Measurements from ENCODE around the gene CDC6. TPM values are rescaled to one million over a fixed set of nuclear protein-coding genes. Genes with fewer than 3 reads are reported as not detected.

CDC6 gene
- total and polyA plus RNA-seq, 2 of the 8 experiments (the other 6 are each of a cell fraction or from before 2014, with no cell fraction given), result 50.5 to 140 TPM

- TF ChIP-seq, protein P1, sequence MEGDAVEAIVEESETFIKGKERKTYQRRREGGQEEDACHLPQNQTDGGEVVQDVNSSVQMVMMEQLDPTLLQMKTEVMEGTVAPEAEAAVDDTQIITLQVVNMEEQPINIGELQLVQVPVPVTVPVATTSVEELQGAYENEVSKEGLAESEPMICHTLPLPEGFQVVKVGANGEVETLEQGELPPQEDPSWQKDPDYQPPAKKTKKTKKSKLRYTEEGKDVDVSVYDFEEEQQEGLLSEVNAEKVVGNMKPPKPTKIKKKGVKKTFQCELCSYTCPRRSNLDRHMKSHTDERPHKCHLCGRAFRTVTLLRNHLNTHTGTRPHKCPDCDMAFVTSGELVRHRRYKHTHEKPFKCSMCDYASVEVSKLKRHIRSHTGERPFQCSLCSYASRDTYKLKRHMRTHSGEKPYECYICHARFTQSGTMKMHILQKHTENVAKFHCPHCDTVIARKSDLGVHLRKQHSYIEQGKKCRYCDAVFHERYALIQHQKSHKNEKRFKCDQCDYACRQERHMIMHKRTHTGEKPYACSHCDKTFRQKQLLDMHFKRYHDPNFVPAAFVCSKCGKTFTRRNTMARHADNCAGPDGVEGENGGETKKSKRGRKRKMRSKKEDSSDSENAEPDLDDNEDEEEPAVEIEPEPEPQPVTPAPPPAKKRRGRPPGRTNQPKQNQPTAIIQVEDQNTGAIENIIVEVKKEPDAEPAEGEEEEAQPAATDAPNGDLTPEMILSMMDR (IDR thresholded peaks at IDR 0.05; ENCODE audit: control extremely low read depth in 1 of 3, insufficient read depth in 1 of 3, low read depth in 1 of 3, low read length in 3 of 3), result no peak
- TF ChIP-seq CBX8 (IDR thresholded peaks at IDR 0.05; ENCODE audit: borderline replicate concordance, low read depth, low read length) (no peak), CEBPB (IDR thresholded peaks at IDR 0.05; ENCODE audit: low read depth, low read length) (no peak), KDM4A (IDR thresholded peaks at IDR 0.05; ENCODE audit: low read depth, low read length, severe bottlenecking) (peak; percentile 97), POLR2AphosphoS5 (IDR thresholded peaks at IDR 0.05; ENCODE audit: low read depth, low read length) (0 out of 2 replicates have a peak, but pooled peaks have one; percentile 25), RXRA (IDR thresholded peaks at IDR 0.05; ENCODE audit: insufficient read depth, low read depth, low read length) (no peak), CTBP2 (IDR thresholded peaks at IDR 0.05; ENCODE audit: borderline replicate concordance, insufficient read depth, insufficient read length, low read length) (no peak), HDAC2 (IDR thresholded peaks at IDR 0.05; ENCODE audit: borderline replicate concordance in 1 of 2, low read depth in 2 of 2, low read length in 2 of 2) (no peak; a peak in 1 of 4 replicates), RBBP5 (IDR thresholded peaks at IDR 0.05; ENCODE audit: borderline replicate concordance, low read depth, low read length) (peak; percentile 54; the same call in 1 of the 2 replicates), TAF7 (optimal IDR thresholded peaks at IDR 0.05; ENCODE audit: borderline replicate concordance, low read depth, low read length) (peak; percentile 41), TAF1 (IDR thresholded peaks at IDR 0.05; ENCODE audit: low read depth, low read length) (peak; percentile 41; the same call in 1 of the 2 replicates), POU5F1 (IDR thresholded peaks at IDR 0.05; ENCODE audit: low read depth, low read length) (no peak), CHD2 (IDR thresholded peaks at IDR 0.05; ENCODE audit: low read length) (no peak), GTF2F1 (IDR thresholded peaks at IDR 0.05; ENCODE audit: borderline replicate concordance, low read depth, low read length) (no peak), SP2 (IDR thresholded peaks at IDR 0.05; ENCODE audit: low read length) (no peak), MAFK (IDR thresholded peaks at IDR 0.05; ENCODE audit: low read depth, low read length) (no peak), SP4 (IDR thresholded peaks at IDR 0.05; ENCODE audit: low read length) (peak; percentile 56; the same call in 1 of the 2 replicates), POLR2A (IDR thresholded peaks at IDR 0.05; ENCODE audit: control extremely low read depth in 1 of 2, low read depth in 2 of 2, low read length in 2 of 2) (peak in 1 of 2 experiments; percentile 41; a peak in 1 of 3 replicates), KDM5A (IDR thresholded peaks at IDR 0.05; ENCODE audit: low read length) (peak; percentile 35; the same call in 1 of the 2 replicates), PHF8 (conservative IDR thresholded peaks at IDR 0.05; ENCODE audit: low read depth, low read length) (peak; percentile 60), BCL11A (IDR thresholded peaks at IDR 0.05; ENCODE audit: low read depth in 2 of 2, low read length in 2 of 2) (no peak)
These were observed 30.5 kb downstream of the CDC6 start (continued) for GRCh38 chr17:40317880-40318829.
